SU-DHL-6 (cell line): ENCODE results near the gene RPL10A.
A peak's percentile ranks its signal among the peaks of the same experiment; 100 is the strongest.

Source experiments
- H2AFZ ChIP-seq: fragments of 200-600 bp; sonication (generic); 2 replicates; pipeline ENCODE4 v1.6.1; 2014; ENCODE audit warnings: low read depth, mild to moderate bottlenecking, moderate library complexity, mixed read lengths, antibody characterized with exemption, low read length; ENCODE audit not compliant: severe bottlenecking
- H3F3A ChIP-seq: fragments of 200-600 bp; shearing (Covaris generic); 2 replicates; pipeline ENCODE4 v1.6.0; 2016; ENCODE audit warnings: antibody characterized with exemption, mild to moderate bottlenecking; ENCODE audit not compliant: insufficient read depth
- H3K27ac ChIP-seq: fragments of 200-600 bp; sonication (generic); 2 replicates; pipeline ENCODE4 v1.5.1; 2016; ENCODE audit warnings: low read depth, mild to moderate bottlenecking, low read length, moderate library complexity, mixed read lengths
- H3K27me3 ChIP-seq: fragments of 200-600 bp; sonication (generic), shearing (Covaris generic); 2 replicates; pipeline ENCODE4 v1.6.0; 2014; ENCODE audit warnings: mild to moderate bottlenecking, low read length
- H3K36me3 ChIP-seq: fragments of 200-600 bp; sonication (generic); 2 replicates; pipeline ENCODE4 v1.6.1; 2014; ENCODE audit warnings: mild to moderate bottlenecking, low read length, mixed read lengths
- H3K4me2 ChIP-seq: fragments of 300-600, 200-600 bp; shearing (Covaris generic), sonication (generic); 2 replicates; pipeline ENCODE4 v1.6.0; 2014; ENCODE audit warnings: low read length, low read depth, mild to moderate bottlenecking; ENCODE audit not compliant: poor library complexity, severe bottlenecking
- H3K4me3 ChIP-seq: fragments of 200-600 bp; sonication (generic); 2 replicates; pipeline ENCODE4 v1.5.1; 2014; ENCODE audit warnings: antibody characterized with exemption, low read length, mild to moderate bottlenecking, mixed read lengths; ENCODE audit not compliant: insufficient read depth, poor library complexity, severe bottlenecking
- H3K79me2 ChIP-seq: fragments of 200-600 bp; sonication (generic); 2 replicates; pipeline ENCODE4 v1.6.1; 2014; ENCODE audit warnings: mild to moderate bottlenecking, low read length, moderate library complexity; ENCODE audit not compliant: insufficient read depth
- H3K9ac ChIP-seq: fragments of 200-600 bp; sonication (generic); 2 replicates; pipeline ENCODE4 v1.7.0; 2014; ENCODE audit warnings: mild to moderate bottlenecking, low read length
- H3K9me2 ChIP-seq: fragments of 200-600 bp; sonication (generic); replicated peaks from 2 replicates; pipeline ENCODE4 v1.6.1; 2014; ENCODE audit warnings: low read length; ENCODE audit not compliant: insufficient read depth
- H3K9me3 ChIP-seq: fragments of 200-600 bp; sonication (generic); 2 replicates; pipeline ENCODE4 v1.6.1; 2014; ENCODE audit warnings: low read length, mixed read lengths; ENCODE audit not compliant: insufficient read depth
- H4K20me1 ChIP-seq: fragments of 200-600 bp; sonication (generic); 2 replicates; pipeline ENCODE4 v1.6.1; 2014; ENCODE audit warnings: low read depth, mild to moderate bottlenecking, antibody characterized with exemption, low read length, moderate library complexity, mixed read lengths
- CTCF ChIP-seq: fragments of 200-600 bp; sonication (generic); IDR thresholded peaks from one replicate; pipeline ENCODE4 v1.5.1; 2017; ENCODE audit warnings: antibody characterized with exemption, mild to moderate bottlenecking, low read length, moderate library complexity; ENCODE audit not compliant: insufficient read depth, poor library complexity, severe bottlenecking
- EZH2phosphoT487 ChIP-seq: fragments of 200-600 bp; sonication (generic), shearing (Covaris generic); conservative IDR thresholded peaks from 2 replicates; pipeline ENCODE4 v1.6.1; 2018; ENCODE audit warnings: mild to moderate bottlenecking, antibody characterized with exemption, low read length, moderate library complexity, mixed read lengths

The RPL10A gene

GRCh38 chr6:35448191-35448590 is 20.0 kb upstream of the RPL10A start:
- H3K36me3 ChIP-seq, result no peaks in the 10 kb centered on the region
- H3K79me2 ChIP-seq, result peaks cover 3% of the 10 kb centered on the region; the same call in 1 of the 2 replicates
- H3K4me3 ChIP-seq, result no peak overlapping the region
- H3K9ac ChIP-seq, result no peak overlapping the region
- peaks cover 7% of the 10 kb centered on the region; the same call in 1 of the 2 replicates for H3F3A ChIP-seq
- no peaks in the 10 kb centered on the region for H3K9me3 ChIP-seq
- no peaks in the 10 kb centered on the region for H3K9me2 ChIP-seq
- H2AFZ ChIP-seq, result no peak overlapping the region
- TF ChIP-seq EZH2phosphoT487 (no peak), CTCF (no peak)
- H3K27me3 ChIP-seq, result no peaks in the 10 kb centered on the region
- 0 out of 2 replicates have a peak, but pooled peaks cover 3% of the 10 kb centered on the region for H4K20me1 ChIP-seq
- H3K27ac ChIP-seq, result no peak overlapping the region
- H3K4me2 ChIP-seq, result no peak overlapping the region

GRCh38 chr6:35449287-35449881 is 18.8 kb upstream of the RPL10A start:
- Histone ChIP-seq H3K9me2 (no peaks in the 10 kb centered on the region), H4K20me1 (0 out of 2 replicates have a peak, but pooled peaks cover 7% of the 10 kb centered on the region), H3K4me3 (no peak overlapping the region), H3K36me3 (no peaks in the 10 kb centered on the region), H2AFZ (no peak overlapping the region), H3K9me3 (no peaks in the 10 kb centered on the region), H3K79me2 (peaks cover 6% of the 10 kb centered on the region; the same call in 1 of the 2 replicates), H3K9ac (no peak overlapping the region), H3F3A (peaks cover 9% of the 10 kb centered on the region; the same call in 1 of the 2 replicates), H3K27ac (no peak overlapping the region), H3K27me3 (no peaks in the 10 kb centered on the region), H3K4me2 (no peak overlapping the region)
- TF ChIP-seq CTCF (no peak), EZH2phosphoT487 (no peak)

- Histone ChIP-seq H3K27ac (no peak overlapping the region), H3F3A (peaks cover 9% of the 10 kb centered on the region; the same call in 1 of the 2 replicates), H3K36me3 (no peaks in the 10 kb centered on the region), H4K20me1 (0 out of 2 replicates have a peak, but pooled peaks cover 7% of the 10 kb centered on the region), H2AFZ (peak overlapping the region; percentile 4), H3K4me3 (peak overlapping the region; percentile 62), H3K79me2 (peaks cover 6% of the 10 kb centered on the region; the same call in 1 of the 2 replicates), H3K9ac (peak overlapping the region; percentile 63), H3K27me3 (no peaks in the 10 kb centered on the region), H3K9me2 (no peaks in the 10 kb centered on the region), H3K9me3 (no peaks in the 10 kb centered on the region), H3K4me2 (peak overlapping the region; percentile 62)
- TF ChIP-seq CTCF (no peak), EZH2phosphoT487 (no peak)
These were observed 16.6 kb upstream of the RPL10A start for GRCh38 chr6:35451354-35452182.
